ENCODE data around the gene RNF25.
A peak's percentile ranks its signal among the peaks of the same experiment; 100 is the strongest.

The RNF25 gene

GRCh38 chr2:218659258-218659987 lies 12.4 kb downstream of the RNF25 start, which contains the start of the genes BCS1L and ZNF142:
Gene BCS1L (plus strand): TSS chr2:218659683. CDS start chr2:218660988, 1,305 bp downstream.
Gene ZNF142 (minus strand): TSS chr2:218659623. CDS start chr2:218656429, 3,194 bp downstream.
- Histone ChIP-seq H3K9ac (ENCODE audit: low read length) (peak within 1 kb of the TSS; percentile 90), H3K79me1 (replicated peaks; ENCODE audit: low read length, poor library complexity, severe bottlenecking) (peaks cover 37% of the 10 kb centered on the region), H4K91ac (ENCODE audit: low read length) (no peak within 1 kb of the TSS), H4K8ac (ENCODE audit: low read length) (peak within 1 kb of the TSS; percentile 82), H3K18ac (ENCODE audit: low read depth in 1 of 2, low read length in 2 of 2) (peak within 1 kb of the TSS in 1 of 2 experiments; percentile 76), H2AK5ac (ENCODE audit: low read length, severe bottlenecking) (no peak within 1 kb of the TSS), H3K27ac (ENCODE audit: low read length, poor library complexity, severe bottlenecking) (peak within 1 kb of the TSS; percentile 63), H2BK120ac (ENCODE audit: low read depth, low read length) (no peak within 1 kb of the TSS), H2BK5ac (ENCODE audit: low read depth, low read length, poor library complexity, severe bottlenecking) (no peak within 1 kb of the TSS), H3K27me3 (ENCODE audit: control insufficient read depth in 1 of 2, insufficient read depth in 1 of 2, low read length in 2 of 2) (no peaks in the 10 kb centered on the region), H3K4ac (ENCODE audit: low read depth in 1 of 2, low read length in 2 of 2) (peak within 1 kb of the TSS; percentile 1 to 76), H3K9me3 (ENCODE audit: control insufficient read depth, low read length) (no peaks in the 10 kb centered on the region), H3K36me3 (ENCODE audit: control insufficient read depth in 1 of 2, insufficient read depth in 2 of 2, low read depth in 1 of 2, low read length in 2 of 2) (peaks cover 56 to 69% of the 10 kb centered on the region in 2 experiments), H3K4me1 (ENCODE audit: control insufficient read depth, insufficient read depth, low read depth, low read length) (no peaks in the 10 kb centered on the region), H2AFZ (ENCODE audit: low read depth, low read length) (peak within 1 kb of the TSS; percentile 95), H2BK12ac (ENCODE audit: low read length in 2 of 2) (peak within 1 kb of the TSS in 1 of 2 experiments; percentile 10), H2BK15ac (ENCODE audit: low read depth, poor library complexity, severe bottlenecking) (peak within 1 kb of the TSS; percentile 33), H3K4me3 (ENCODE audit: insufficient read depth in 1 of 2, low read depth in 1 of 2, low read length in 2 of 2) (peak within 1 kb of the TSS; percentile 69 to 97), H3K14ac (ENCODE audit: low read length in 2 of 2) (peak within 1 kb of the TSS in 1 of 2 experiments; percentile 41), H3K4me2 (ENCODE audit: low read length, poor library complexity, severe bottlenecking) (peak within 1 kb of the TSS; percentile 85), H3K23ac (ENCODE audit: low read length in 2 of 2) (no peak within 1 kb of the TSS)
- WGBS = under 1% methylated on average over 36 of the region's 49 CpGs
- peak; percentile 74 for DNase-seq

DNA sequence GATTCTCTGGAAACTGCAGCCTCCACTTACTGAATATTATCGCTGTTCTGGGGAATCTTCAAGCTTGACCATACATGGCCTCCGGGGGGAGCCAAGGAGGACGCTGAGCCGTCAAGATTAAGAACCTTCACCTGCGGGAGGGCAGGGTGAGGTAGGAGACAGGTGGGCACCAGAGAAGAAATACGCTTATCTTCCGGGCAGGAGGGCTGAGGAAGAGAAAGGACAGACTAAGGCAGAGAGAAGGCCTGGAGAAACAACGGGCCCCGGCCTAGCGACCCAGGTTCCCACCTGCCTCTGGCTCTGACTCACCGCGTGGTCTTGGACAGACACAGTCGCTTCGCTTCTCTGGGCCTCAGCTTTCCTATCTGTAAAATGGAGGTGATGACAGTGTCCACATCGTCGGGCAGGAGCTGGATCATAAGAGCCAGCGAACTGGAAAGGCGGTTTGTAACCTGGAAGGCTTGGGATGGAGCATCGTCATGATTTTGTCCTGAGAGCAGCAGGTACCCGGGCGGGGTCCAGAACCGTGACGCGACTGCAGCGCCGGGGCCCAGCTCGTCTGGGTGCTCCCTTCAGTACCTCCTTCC lies 13.0 kb downstream of the RNF25 start:
- H3K4me3 ChIP-seq (ENCODE audit: insufficient read depth in 1 of 2, low read depth in 1 of 2, low read length in 2 of 2) = peak overlapping the region; percentile 69 to 97
- peak overlapping the region; percentile 17 for H3K27ac ChIP-seq (ENCODE audit: low read length, poor library complexity, severe bottlenecking)
- peak overlapping the region; percentile 79 for H3K4me2 ChIP-seq (ENCODE audit: low read length, poor library complexity, severe bottlenecking)
- DNase-seq = peak; percentile 63
- peak overlapping the region in 1 of 2 experiments; percentile 10 for H2BK12ac ChIP-seq (ENCODE audit: low read length in 2 of 2)
- H2BK5ac ChIP-seq (ENCODE audit: low read depth, low read length, poor library complexity, severe bottlenecking) = no peak overlapping the region
- peak overlapping the region; percentile 91 for H2AFZ ChIP-seq (ENCODE audit: low read depth, low read length)
- peak overlapping the region in 1 of 2 experiments; percentile 29 for H3K4ac ChIP-seq (ENCODE audit: low read depth in 1 of 2, low read length in 2 of 2)
- H3K9me3 ChIP-seq (ENCODE audit: control insufficient read depth, low read length) = no peaks in the 10 kb centered on the region
- H2BK120ac ChIP-seq (ENCODE audit: low read depth, low read length) = no peak overlapping the region
- no peak overlapping the region for H3K23ac ChIP-seq (ENCODE audit: low read length in 2 of 2)
- H3K4me1 ChIP-seq (ENCODE audit: control insufficient read depth, insufficient read depth, low read depth, low read length) = no peaks in the 10 kb centered on the region
- H2BK15ac ChIP-seq (ENCODE audit: low read depth, poor library complexity, severe bottlenecking) = no peak overlapping the region
- H3K9ac ChIP-seq (ENCODE audit: low read length) = peak overlapping the region; percentile 90
- H3K36me3 ChIP-seq (ENCODE audit: control insufficient read depth in 1 of 2, insufficient read depth in 2 of 2, low read depth in 1 of 2, low read length in 2 of 2) = peaks cover 51 to 69% of the 10 kb centered on the region in 2 experiments
- H3K79me1 ChIP-seq (replicated peaks; ENCODE audit: low read length, poor library complexity, severe bottlenecking) = peaks cover 37% of the 10 kb centered on the region
- H3K18ac ChIP-seq (ENCODE audit: low read depth in 1 of 2, low read length in 2 of 2) = peak overlapping the region in 1 of 2 experiments; percentile 76
- under 1% methylated on average over 27 of the region's 27 CpGs for WGBS
- no peak overlapping the region for H4K91ac ChIP-seq (ENCODE audit: low read length)
- peak overlapping the region; percentile 27 for H4K8ac ChIP-seq (ENCODE audit: low read length)
- H3K14ac ChIP-seq (ENCODE audit: low read length in 2 of 2) = peak overlapping the region in 1 of 2 experiments; percentile 41
- no peak overlapping the region for H2AK5ac ChIP-seq (ENCODE audit: low read length, severe bottlenecking)
- no peaks in the 10 kb centered on the region for H3K27me3 ChIP-seq (ENCODE audit: control insufficient read depth in 1 of 2, insufficient read depth in 1 of 2, low read length in 2 of 2)

- Histone ChIP-seq H3K9ac (ENCODE audit: low read length) (no peak overlapping the region), H2BK15ac (ENCODE audit: low read depth, poor library complexity, severe bottlenecking) (no peak overlapping the region), H4K8ac (ENCODE audit: low read length) (no peak overlapping the region), H3K36me3 (ENCODE audit: control insufficient read depth in 1 of 2, insufficient read depth in 2 of 2, low read depth in 1 of 2, low read length in 2 of 2) (peaks cover 38 to 66% of the 10 kb centered on the region in 2 experiments), H3K4me1 (ENCODE audit: control insufficient read depth, insufficient read depth, low read depth, low read length) (peaks cover 2% of the 10 kb centered on the region), H3K27ac (ENCODE audit: low read length, poor library complexity, severe bottlenecking) (no peak overlapping the region), H3K9me3 (ENCODE audit: control insufficient read depth, low read length) (no peaks in the 10 kb centered on the region), H3K23ac (ENCODE audit: low read length in 2 of 2) (no peak overlapping the region), H3K18ac (ENCODE audit: low read depth in 1 of 2, low read length in 2 of 2) (no peak overlapping the region), H4K91ac (ENCODE audit: low read length) (no peak overlapping the region), H3K4ac (ENCODE audit: low read depth in 1 of 2, low read length in 2 of 2) (no peak overlapping the region), H2BK120ac (ENCODE audit: low read depth, low read length) (no peak overlapping the region), H2AFZ (ENCODE audit: low read depth, low read length) (no peak overlapping the region), H2BK5ac (ENCODE audit: low read depth, low read length, poor library complexity, severe bottlenecking) (no peak overlapping the region), H3K14ac (ENCODE audit: low read length in 2 of 2) (no peak overlapping the region), H3K27me3 (ENCODE audit: control insufficient read depth in 1 of 2, insufficient read depth in 1 of 2, low read length in 2 of 2) (no peaks in the 10 kb centered on the region), H2AK5ac (ENCODE audit: low read length, severe bottlenecking) (no peak overlapping the region), H3K79me1 (replicated peaks; ENCODE audit: low read length, poor library complexity, severe bottlenecking) (peaks cover 38% of the 10 kb centered on the region), H2BK12ac (ENCODE audit: low read length in 2 of 2) (no peak overlapping the region), H3K4me3 (ENCODE audit: insufficient read depth in 1 of 2, low read depth in 1 of 2, low read length in 2 of 2) (no peak overlapping the region), H3K4me2 (ENCODE audit: low read length, poor library complexity, severe bottlenecking) (no peak overlapping the region)
- no peak for DNase-seq
- 95% methylated on average over 2 of the region's 2 CpGs for WGBS
Measured at GRCh38 chr2:218655751-218656150, 16.1 kb downstream of the RNF25 start.

GRCh38 chr2:218648787-218649100 lies 23.1 kb downstream of the RNF25 start:
- Histone ChIP-seq H3K79me1 (replicated peaks; ENCODE audit: low read length, poor library complexity, severe bottlenecking) (peaks cover 16% of the 10 kb centered on the region), H2BK5ac (ENCODE audit: low read depth, low read length, poor library complexity, severe bottlenecking) (no peak overlapping the region), H3K4ac (ENCODE audit: low read depth in 1 of 2, low read length in 2 of 2) (no peak overlapping the region), H4K8ac (ENCODE audit: low read length) (no peak overlapping the region), H2AK5ac (ENCODE audit: low read length, severe bottlenecking) (no peak overlapping the region), H4K91ac (ENCODE audit: low read length) (no peak overlapping the region), H3K36me3 (ENCODE audit: control insufficient read depth in 1 of 2, insufficient read depth in 2 of 2, low read depth in 1 of 2, low read length in 2 of 2) (peaks cover 48 to 89% of the 10 kb centered on the region in 2 experiments), H3K18ac (ENCODE audit: low read depth in 1 of 2, low read length in 2 of 2) (no peak overlapping the region), H2BK12ac (ENCODE audit: low read length in 2 of 2) (no peak overlapping the region), H3K4me2 (ENCODE audit: low read length, poor library complexity, severe bottlenecking) (no peak overlapping the region), H3K9ac (ENCODE audit: low read length) (no peak overlapping the region), H3K9me3 (ENCODE audit: control insufficient read depth, low read length) (no peaks in the 10 kb centered on the region), H3K14ac (ENCODE audit: low read length in 2 of 2) (no peak overlapping the region), H3K4me1 (ENCODE audit: control insufficient read depth, insufficient read depth, low read depth, low read length) (peaks cover 24% of the 10 kb centered on the region), H3K23ac (ENCODE audit: low read length in 2 of 2) (no peak overlapping the region), H2BK120ac (ENCODE audit: low read depth, low read length) (no peak overlapping the region), H2BK15ac (ENCODE audit: low read depth, poor library complexity, severe bottlenecking) (no peak overlapping the region), H3K27ac (ENCODE audit: low read length, poor library complexity, severe bottlenecking) (no peak overlapping the region), H3K4me3 (ENCODE audit: insufficient read depth in 1 of 2, low read depth in 1 of 2, low read length in 2 of 2) (no peak overlapping the region), H3K27me3 (ENCODE audit: control insufficient read depth in 1 of 2, insufficient read depth in 1 of 2, low read length in 2 of 2) (no peaks in the 10 kb centered on the region), H2AFZ (ENCODE audit: low read depth, low read length) (no peak overlapping the region)
- 91% methylated on average over 11 of the region's 11 CpGs for WGBS
- DNase-seq = no peak
